OCI-LY7 (cell line): ENCODE measurements around the gene NSMCE3. TPM values are rescaled to one million over a fixed set of nuclear protein-coding genes. Genes with fewer than 3 reads are reported as not detected.

Source experiments
- BruUV-seq: library from RNA; stranded (reverse); fragments of 400-500 nt; replicated peaks from 2 replicates; lab custom pipeline; 2021; lab: Mats Ljungman, UMichigan
- CTCF ChIA-PET: fragments of 300-600 bp; sonication (Branson Sonifier 250); formaldehyde crosslinking; loops from one replicate; lab custom pipeline; 2022; ENCODE audit warnings: antibody characterized with exemption; ENCODE audit not compliant: unreplicated experiment; lab: Charles Lee
- POLR2A ChIA-PET: fragments of 300-600 bp; sonication (Branson Sonifier 250); formaldehyde crosslinking; loops from one replicate; lab custom pipeline; 2022; ENCODE audit warnings: antibody characterized with exemption; lab: Charles Lee
- DNase-seq: peaks from one replicate; pipeline ENCODE4 v3.0.0-alpha.2; 2015; ENCODE audit warnings: low spot score
- H2AFZ ChIP-seq: fragments of 200-600 bp; sonication (generic), shearing (Covaris generic); 2 replicates; pipeline ENCODE4 v1.6.1; 2014; ENCODE audit warnings: mild to moderate bottlenecking, antibody characterized with exemption, low read length, moderate library complexity
- H3K27ac ChIP-seq: fragments of 200-600 bp; sonication (generic); 2 replicates; pipeline ENCODE4 v1.5.1; 2014; ENCODE audit warnings: mixed run types, low read depth, mild to moderate bottlenecking, moderate library complexity, low read length, inconsistent platforms; ENCODE audit not compliant: poor library complexity, severe bottlenecking
- H3K36me3 ChIP-seq: fragments of 200-600 bp; sonication (generic); 2 replicates; pipeline ENCODE4 v1.6.1; 2014; ENCODE audit warnings: mild to moderate bottlenecking, antibody characterized with exemption, low read length, moderate library complexity, mixed read lengths; ENCODE audit not compliant: insufficient read depth
- H3K4me1 ChIP-seq: fragments of 200-600 bp; sonication (generic); 2 replicates; pipeline ENCODE4 v1.5.1; 2014; ENCODE audit warnings: mild to moderate bottlenecking, low read length; ENCODE audit not compliant: insufficient read depth, poor library complexity, severe bottlenecking
- H3K4me2 ChIP-seq: fragments of 200-600 bp; sonication (generic); 2 replicates; pipeline ENCODE4 v1.6.1; 2014; ENCODE audit warnings: mild to moderate bottlenecking, low read length
- H3K4me3 ChIP-seq: fragments of 200-600 bp; sonication (generic); 2 replicates; pipeline ENCODE4 v1.5.1; 2014; ENCODE audit warnings: mild to moderate bottlenecking, low read depth, low read length; ENCODE audit not compliant: poor library complexity, severe bottlenecking
- H3K79me2 ChIP-seq: fragments of 200-600 bp; sonication (generic); 2 replicates; pipeline ENCODE4 v1.6.1; 2016; ENCODE audit warnings: low read depth, mild to moderate bottlenecking, low read length, moderate library complexity, mixed read lengths; ENCODE audit not compliant: insufficient read depth
- H3K9me2 ChIP-seq: fragments of 200-600 bp; sonication (generic); 2 replicates; pipeline ENCODE4 v1.6.1; 2016; ENCODE audit warnings: mild to moderate bottlenecking, low read length, mixed read lengths; ENCODE audit not compliant: insufficient read depth
- H3K9me3 ChIP-seq: fragments of 200-600 bp; sonication (generic); 2 replicates; pipeline ENCODE4 v1.6.1; 2014; ENCODE audit warnings: mild to moderate bottlenecking, mixed run types, low read length, mixed read lengths
- H4K20me1 ChIP-seq: fragments of 200-600 bp; sonication (generic); 2 replicates; pipeline ENCODE4 v1.6.1; 2014; ENCODE audit warnings: mild to moderate bottlenecking, antibody characterized with exemption, low read length, moderate library complexity, mixed read lengths; ENCODE audit not compliant: insufficient read depth
- CTCF ChIP-seq: fragments of 200-600 bp; sonication (generic); conservative IDR thresholded peaks from 2 replicates; pipeline ENCODE4 v1.5.1; 2014; ENCODE audit warnings: mild to moderate bottlenecking, antibody characterized with exemption, low read length, moderate library complexity, mixed read lengths
- EZH2phosphoT487 ChIP-seq: fragments of 200-600 bp; sonication (generic); IDR thresholded peaks from 2 replicates; pipeline ENCODE4 v1.6.1; 2018; ENCODE audit warnings: low read depth, borderline replicate concordance, mild to moderate bottlenecking, mixed run types, antibody characterized with exemption, low read length, moderate library complexity, mixed read lengths
- intact Hi-C: fragments of 100-400 bp; cut with micrococcal nuclease; formaldehyde crosslinking; loops from one replicate; pipeline ENCODE4 v1.10.0; 2022; ENCODE audit not compliant: unreplicated experiment
- small RNA-seq: library from RNA; depleted of rRNA; stranded (forward); fragments of <200 nt; gene quantifications from one replicate; pipeline ENCODE3, GENCODE V24; 2014
- total RNA-seq, 2 experiments: library from RNA; depleted of rRNA in 1 of 2; stranded (reverse); fragments of >200 nt in 1 of 2; shearing (Covaris generic) in 1 of 2; gene quantifications; 2 replicates each; pipeline ENCODE4 v1.2.3, GENCODE V29; 2014 to 2022

Gene NSMCE3
- total RNA-seq, 2 experiments from 2014 or later = 18.6 to 29.4 TPM

DNA sequence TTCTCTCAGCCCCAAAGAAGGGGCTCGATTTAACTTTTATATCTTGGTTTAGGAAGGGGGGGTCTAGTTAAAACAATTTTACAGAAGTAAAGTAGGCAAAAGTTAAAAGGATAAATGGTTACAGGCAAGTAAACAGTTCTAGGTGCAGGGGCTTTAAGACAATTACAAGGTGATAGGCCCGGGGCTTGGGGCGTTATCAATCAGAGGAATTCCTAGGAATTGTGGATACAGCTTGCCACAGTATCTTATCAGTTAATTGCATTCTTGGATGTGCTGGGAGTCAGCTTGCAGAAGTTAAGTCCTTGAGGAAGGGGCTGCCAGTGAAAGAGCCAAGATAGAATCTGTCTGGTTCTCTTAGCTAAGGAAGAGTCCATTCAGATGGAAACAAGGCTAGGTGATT, 52.7 kb downstream of the NSMCE3 start:
- Histone ChIP-seq H4K20me1 (no peaks in the 10 kb centered on the region), H3K4me3 (no peak overlapping the region), H3K79me2 (no peaks in the 10 kb centered on the region), H3K27ac (no peak overlapping the region), H2AFZ (no peak overlapping the region), H3K9me2 (no peaks in the 10 kb centered on the region), H3K36me3 (no peaks in the 10 kb centered on the region), H3K9me3 (no peaks in the 10 kb centered on the region), H3K4me2 (no peak overlapping the region), H3K4me1 (no peaks in the 10 kb centered on the region)
- no peak for DNase-seq
- CTCF ChIA-PET = no interaction called here
- BruUV-seq = no TSS peak
- intact Hi-C loops = no loop called here
- POLR2A ChIA-PET = no interaction called here
- TF ChIP-seq CTCF (no peak), EZH2phosphoT487 (no peak)

Small RNA genes within 50 kb of the gene (small RNA-seq; reads per million reads assigned to genes)
- not detected for gene RF00201
